ENCODE measurements around the gene B3GNT3. TPM values are rescaled to one million over a fixed set of nuclear protein-coding genes. Genes with fewer than 3 reads are reported as not detected.

B3GNT3 gene
- total RNA-seq: under 1 TPM; 0.35 to 0.81 TPM

- ChIA-PET CTCF (interaction anchor here (0.6 to 2.1 kb wide), 4 partner anchors 10 to 55 kb away, joined by 3 to 7 read pairs (median 4); no protein-coding TSS in a partner anchor), POLR2A (no interaction called here)
- peaks cover 2% of the 10 kb centered on the region for H3K36me3 Mint-ChIP-seq (ENCODE audit: low read depth)
- H3K4me1 Mint-ChIP-seq: peaks cover 66% of the 10 kb centered on the region
- peak within 1 kb of the TSS; percentile 73 for H3K27ac Mint-ChIP-seq
- DNase-seq: peak; percentile 21
- peaks cover 10% of the 10 kb centered on the region for H3K27me3 Mint-ChIP-seq
- H3K4me3 Mint-ChIP-seq: peak within 1 kb of the TSS; percentile 32
- H3K9me3 Mint-ChIP-seq: no peaks in the 10 kb centered on the region
Observed at GRCh38 chr19:17794731-17795494, at the start of gene B3GNT3. Gene B3GNT3, plus strand, starts transcription at chr19:17795138. Its CDS starts 12,670 bp downstream, at chr19:17807808.

- H3K9me3 Mint-ChIP-seq: no peaks in the 10 kb centered on the region
- CTCF ChIA-PET: interaction anchor here (2.8 kb wide), 1 partner anchor 112 kb away, joined by 9 read pairs; the partner anchor contains the start of gene RPL18A
- H3K4me3 Mint-ChIP-seq: peak overlapping the region; percentile 95
- POLR2A ChIA-PET: no interaction called here
- peak; percentile 97 for DNase-seq
- peak overlapping the region; percentile 78 for H3K27ac Mint-ChIP-seq
- no peaks in the 10 kb centered on the region for H3K27me3 Mint-ChIP-seq
- H3K36me3 Mint-ChIP-seq (ENCODE audit: low read depth): peaks cover 7% of the 10 kb centered on the region
- peaks cover 54% of the 10 kb centered on the region for H3K4me1 Mint-ChIP-seq
Observed at GRCh38 chr19:17747205-17748098, 47.5 kb upstream of the B3GNT3 start.

GRCh38 chr19:17748884-17749638 is 45.9 kb upstream of the B3GNT3 start:
- Mint-ChIP-seq H3K36me3 (ENCODE audit: low read depth) (peaks cover 9% of the 10 kb centered on the region), H3K27me3 (no peaks in the 10 kb centered on the region), H3K4me3 (peak overlapping the region; percentile 95), H3K27ac (peak overlapping the region; percentile 94), H3K9me3 (no peaks in the 10 kb centered on the region), H3K4me1 (peaks cover 59% of the 10 kb centered on the region)
- ChIA-PET CTCF (interaction anchor here (0.5 to 2.8 kb wide), 6 partner anchors 9 to 417 kb away, joined by 3 to 9 read pairs (median 3); partner anchors contain the start of gene RPL18A), POLR2A (no interaction called here)
- no peak for DNase-seq

GRCh38 chr19:17749912-17750317 is 45.0 kb upstream of the B3GNT3 start:
- H3K27ac Mint-ChIP-seq: peak overlapping the region; percentile 94
- H3K27me3 Mint-ChIP-seq: no peaks in the 10 kb centered on the region
- H3K4me3 Mint-ChIP-seq: peak overlapping the region; percentile 95
- H3K9me3 Mint-ChIP-seq: no peaks in the 10 kb centered on the region
- ChIA-PET POLR2A (no interaction called here), CTCF (interaction anchor here (0.9 to 2.8 kb wide), 4 partner anchors 8 to 109 kb away, joined by 4 to 9 read pairs (median 4); partner anchors contain the start of gene RPL18A)
- H3K4me1 Mint-ChIP-seq: peaks cover 59% of the 10 kb centered on the region
- H3K36me3 Mint-ChIP-seq (ENCODE audit: low read depth): peaks cover 17% of the 10 kb centered on the region
- DNase-seq: peak; percentile 24

GRCh38 chr19:17751103-17751911 is 43.6 kb upstream of the B3GNT3 start, which contains the start of gene FCHO1:
Gene FCHO1, plus strand, starts transcription at chr19:17751477. Its CDS starts 3,688 bp downstream, at chr19:17755165.
- DNase-seq: peak; percentile 92
- peaks cover 27% of the 10 kb centered on the region for H3K36me3 Mint-ChIP-seq (ENCODE audit: low read depth)
- H3K9me3 Mint-ChIP-seq: no peaks in the 10 kb centered on the region
- H3K27ac Mint-ChIP-seq: peak within 1 kb of the TSS; percentile 94
- peaks cover 68% of the 10 kb centered on the region for H3K4me1 Mint-ChIP-seq
- ChIA-PET POLR2A (interaction anchor here (0.6 kb wide), 1 partner anchor 13 kb away, joined by 3 read pairs; no protein-coding TSS in a partner anchor), CTCF (interaction anchor here (0.6 to 1.7 kb wide), 8 partner anchors 11 to 275 kb away, joined by 3 to 5 read pairs (median 3); partner anchors contain the start of gene RPL18A)
- peak within 1 kb of the TSS; percentile 95 for H3K4me3 Mint-ChIP-seq
- no peaks in the 10 kb centered on the region for H3K27me3 Mint-ChIP-seq

GRCh38 chr19:17751912-17752273 is 43.0 kb upstream of the B3GNT3 start:
- no peaks in the 10 kb centered on the region for H3K9me3 Mint-ChIP-seq

GRCh38 chr19:17752865-17753639 is 41.9 kb upstream of the B3GNT3 start:
- CTCF ChIA-PET: interaction anchor here (0.6 to 1.1 kb wide), 2 partner anchors 34 to 547 kb away, joined by 3 read pairs; partner anchors contain the start of gene MAP1S
- H3K4me3 Mint-ChIP-seq: no peak overlapping the region
- H3K27me3 Mint-ChIP-seq: no peaks in the 10 kb centered on the region
- peaks cover 62% of the 10 kb centered on the region for H3K4me1 Mint-ChIP-seq
- no peak for DNase-seq
- no peak overlapping the region for H3K27ac Mint-ChIP-seq
- peaks cover 38% of the 10 kb centered on the region for H3K36me3 Mint-ChIP-seq (ENCODE audit: low read depth)
- H3K9me3 Mint-ChIP-seq: no peaks in the 10 kb centered on the region
- POLR2A ChIA-PET: no interaction called here

More at GRCh38 chr19:17751912-17752273, 43.0 kb upstream of the B3GNT3 start:
- Mint-ChIP-seq H3K27ac (peak overlapping the region; percentile 94), H3K4me3 (peak overlapping the region; percentile 95), H3K36me3 (ENCODE audit: low read depth) (peaks cover 32% of the 10 kb centered on the region), H3K27me3 (no peaks in the 10 kb centered on the region), H3K4me1 (peaks cover 65% of the 10 kb centered on the region)
- DNase-seq: no peak
- ChIA-PET CTCF (interaction anchor here (0.6 to 1.7 kb wide), 6 partner anchors 12 to 178 kb away, joined by 3 to 5 read pairs (median 3); partner anchors contain the start of genes MAP1S and RPL18A), POLR2A (interaction anchor here (0.6 kb wide), 1 partner anchor 13 kb away, joined by 3 read pairs; no protein-coding TSS in a partner anchor)

GRCh38 chr19:17753976-17754375 is 41.0 kb upstream of the B3GNT3 start:
- Mint-ChIP-seq H3K36me3 (ENCODE audit: low read depth) (peaks cover 40% of the 10 kb centered on the region), H3K4me3 (no peak overlapping the region), H3K4me1 (peaks cover 56% of the 10 kb centered on the region), H3K27me3 (no peaks in the 10 kb centered on the region), H3K27ac (peak overlapping the region; percentile 19), H3K9me3 (no peaks in the 10 kb centered on the region)
- DNase-seq: no peak
- POLR2A ChIA-PET: no interaction called here
- CTCF ChIA-PET: interaction anchor here (1.1 to 2.1 kb wide), 3 partner anchors 10 to 23 kb away, joined by 3 to 6 read pairs (median 3); no protein-coding TSS in a partner anchor

- POLR2A ChIA-PET: no interaction called here
- CTCF ChIA-PET: interaction anchor here (0.9 to 2.1 kb wide), 4 partner anchors 9 to 22 kb away, joined by 3 to 6 read pairs (median 4); no protein-coding TSS in a partner anchor
- peaks cover 48% of the 10 kb centered on the region for H3K4me1 Mint-ChIP-seq
- no peaks in the 10 kb centered on the region for H3K9me3 Mint-ChIP-seq
- peak overlapping the region; percentile 69 for H3K27ac Mint-ChIP-seq
- no peaks in the 10 kb centered on the region for H3K27me3 Mint-ChIP-seq
- no peak for DNase-seq
- peaks cover 45% of the 10 kb centered on the region for H3K36me3 Mint-ChIP-seq (ENCODE audit: low read depth)
- no peak overlapping the region for H3K4me3 Mint-ChIP-seq
Observed at GRCh38 chr19:17754634-17755442, 40.1 kb upstream of the B3GNT3 start.

GRCh38 chr19:17755443-17755890 is 39.5 kb upstream of the B3GNT3 start:
- Mint-ChIP-seq H3K27me3 (no peaks in the 10 kb centered on the region), H3K36me3 (ENCODE audit: low read depth) (peaks cover 49% of the 10 kb centered on the region), H3K27ac (peak overlapping the region; percentile 69), H3K4me3 (no peak overlapping the region), H3K9me3 (no peaks in the 10 kb centered on the region), H3K4me1 (peaks cover 42% of the 10 kb centered on the region)
- ChIA-PET CTCF (interaction anchor here (1.1 to 2.1 kb wide), 3 partner anchors 9 to 104 kb away, joined by 3 to 6 read pairs (median 5); partner anchors contain the start of gene RPL18A), POLR2A (no interaction called here)
- DNase-seq: no peak

All from activated CD4-positive, alpha-beta T cell treated with anti-CD3 and anti-CD28 coated beads, Interleukin-2, amount 10 ng/mL, durations not matched to agents 7 days and 5 days (primary cell).